GM23248 (cell line): ENCODE results near the gene FAT3.

Source experiments
- EZH2 ChIP-seq: fragments of 200-600 bp; sonication (generic); IDR thresholded peaks from 2 replicates; pipeline ENCODE4 v1.6.1; 2018; ENCODE audit warnings: antibody characterized with exemption, mild to moderate bottlenecking; ENCODE audit not compliant: insufficient read depth, poor library complexity, severe bottlenecking
- EZH2phosphoT487 ChIP-seq: fragments of 200-600 bp; sonication (generic); IDR thresholded peaks from 2 replicates; pipeline ENCODE4 v1.6.1; 2018; ENCODE audit warnings: antibody characterized with exemption, moderate library complexity, mild to moderate bottlenecking, low read depth; ENCODE audit not compliant: insufficient read depth

GRCh38 chr11:92219476-92219875 lies 5.1 kb upstream of the FAT3 start:
- TF ChIP-seq EZH2phosphoT487 (no peak), EZH2 (no peak)
